SK-N-SH (cell line): ENCODE results near the gene AKT1S1.

ENCODE experiments used
- EZH2phosphoT487 ChIP-seq: fragments of 200-600 bp; sonication (generic); IDR thresholded peaks from 2 replicates; pipeline ENCODE4 v1.6.1; 2017; ENCODE audit warnings: low read depth, mixed run types, mild to moderate bottlenecking, antibody characterized with exemption, moderate library complexity, borderline replicate concordance
- JUND ChIP-seq: IDR thresholded peaks from 2 replicates; pipeline ENCODE4 v1.4.0; 2012
- POLR2AphosphoS5 ChIP-seq: IDR thresholded peaks from 2 replicates; pipeline ENCODE4 v1.6.1; 2012; ENCODE audit warnings: low read depth, low read length
- RAD21 ChIP-seq: IDR thresholded peaks from 2 replicates; pipeline ENCODE4 v1.6.1; 2012; ENCODE audit warnings: mild to moderate bottlenecking, low read length
- RFX5 ChIP-seq: IDR thresholded peaks from 2 replicates; pipeline ENCODE4 v1.6.1; 2012; ENCODE audit warnings: mild to moderate bottlenecking, improper control_type of control experiment, low read length
- SIN3A ChIP-seq: IDR thresholded peaks from 2 replicates; pipeline ENCODE4 v1.6.1; 2012; ENCODE audit warnings: low read depth, mild to moderate bottlenecking, low read length, moderate library complexity, borderline replicate concordance
- SMC3 ChIP-seq: IDR thresholded peaks from 2 replicates; pipeline ENCODE4 v1.6.1; 2012; ENCODE audit warnings: low read depth, low read length, improper control_type of control experiment
- TAF1 ChIP-seq: IDR thresholded peaks from 2 replicates; pipeline ENCODE4 v1.6.1; 2012; ENCODE audit warnings: low read depth, mild to moderate bottlenecking, low read length, moderate library complexity, borderline replicate concordance
- YY1 ChIP-seq: IDR thresholded peaks from 2 replicates; pipeline ENCODE4 v1.4.0; 2012; ENCODE audit warnings: low read depth, mild to moderate bottlenecking
- TF ChIP-seq, protein P1 (sequence below): fragments of 200-600 bp; sonication (generic); IDR thresholded peaks from 2 replicates; pipeline ENCODE4 v1.6.1; 2017; ENCODE audit warnings: antibody characterized with exemption, mild to moderate bottlenecking, moderate library complexity
- TF ChIP-seq, protein P2 (sequence below): IDR thresholded peaks from 2 replicates; pipeline ENCODE4; 2012
- TF ChIP-seq, protein P3 (sequence below): IDR thresholded peaks from 2 replicates; pipeline ENCODE4 v1.4.0; 2012; ENCODE audit warnings: low read depth, borderline replicate concordance

DNA sequence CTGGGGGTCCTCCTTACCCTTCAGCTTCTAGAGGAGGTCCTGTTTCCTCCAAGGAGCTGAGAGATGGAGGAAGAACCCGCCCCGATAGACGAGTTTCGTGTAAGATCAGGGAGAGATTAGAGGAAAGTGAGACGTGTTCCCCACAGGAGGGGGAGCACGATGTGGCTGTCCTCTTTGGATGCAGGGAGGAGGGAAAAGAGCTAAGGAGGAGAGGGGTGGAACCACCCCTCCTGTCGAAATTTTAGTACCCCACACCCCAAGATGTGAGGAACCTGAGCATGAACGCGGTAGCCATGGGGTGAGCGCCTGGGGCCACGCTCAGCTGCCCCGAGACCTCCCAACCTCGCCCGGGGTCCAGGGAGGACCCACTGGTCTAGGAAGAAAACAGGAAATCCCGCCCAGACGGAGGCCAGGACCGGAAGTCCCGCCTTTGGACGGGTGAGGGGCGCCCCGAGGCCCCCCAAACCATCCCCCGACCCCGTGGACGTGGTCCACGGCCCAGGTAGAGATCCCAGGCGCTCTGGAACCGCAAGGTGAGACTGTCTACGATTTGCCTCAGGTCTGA lies 1.2 kb downstream of the AKT1S1 start:
- TF ChIP-seq, protein P1, sequence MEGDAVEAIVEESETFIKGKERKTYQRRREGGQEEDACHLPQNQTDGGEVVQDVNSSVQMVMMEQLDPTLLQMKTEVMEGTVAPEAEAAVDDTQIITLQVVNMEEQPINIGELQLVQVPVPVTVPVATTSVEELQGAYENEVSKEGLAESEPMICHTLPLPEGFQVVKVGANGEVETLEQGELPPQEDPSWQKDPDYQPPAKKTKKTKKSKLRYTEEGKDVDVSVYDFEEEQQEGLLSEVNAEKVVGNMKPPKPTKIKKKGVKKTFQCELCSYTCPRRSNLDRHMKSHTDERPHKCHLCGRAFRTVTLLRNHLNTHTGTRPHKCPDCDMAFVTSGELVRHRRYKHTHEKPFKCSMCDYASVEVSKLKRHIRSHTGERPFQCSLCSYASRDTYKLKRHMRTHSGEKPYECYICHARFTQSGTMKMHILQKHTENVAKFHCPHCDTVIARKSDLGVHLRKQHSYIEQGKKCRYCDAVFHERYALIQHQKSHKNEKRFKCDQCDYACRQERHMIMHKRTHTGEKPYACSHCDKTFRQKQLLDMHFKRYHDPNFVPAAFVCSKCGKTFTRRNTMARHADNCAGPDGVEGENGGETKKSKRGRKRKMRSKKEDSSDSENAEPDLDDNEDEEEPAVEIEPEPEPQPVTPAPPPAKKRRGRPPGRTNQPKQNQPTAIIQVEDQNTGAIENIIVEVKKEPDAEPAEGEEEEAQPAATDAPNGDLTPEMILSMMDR: no peak
- TF ChIP-seq, protein P2, sequence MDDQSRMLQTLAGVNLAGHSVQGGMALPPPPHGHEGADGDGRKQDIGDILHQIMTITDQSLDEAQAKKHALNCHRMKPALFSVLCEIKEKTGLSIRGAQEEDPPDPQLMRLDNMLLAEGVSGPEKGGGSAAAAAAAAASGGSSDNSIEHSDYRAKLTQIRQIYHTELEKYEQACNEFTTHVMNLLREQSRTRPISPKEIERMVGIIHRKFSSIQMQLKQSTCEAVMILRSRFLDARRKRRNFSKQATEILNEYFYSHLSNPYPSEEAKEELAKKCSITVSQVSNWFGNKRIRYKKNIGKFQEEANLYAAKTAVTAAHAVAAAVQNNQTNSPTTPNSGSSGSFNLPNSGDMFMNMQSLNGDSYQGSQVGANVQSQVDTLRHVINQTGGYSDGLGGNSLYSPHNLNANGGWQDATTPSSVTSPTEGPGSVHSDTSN: no peak
- no peak for TF ChIP-seq RFX5
- peak; percentile 84 for TF ChIP-seq POLR2AphosphoS5
- TF ChIP-seq EZH2phosphoT487: no peak
- TF ChIP-seq, protein P3, sequence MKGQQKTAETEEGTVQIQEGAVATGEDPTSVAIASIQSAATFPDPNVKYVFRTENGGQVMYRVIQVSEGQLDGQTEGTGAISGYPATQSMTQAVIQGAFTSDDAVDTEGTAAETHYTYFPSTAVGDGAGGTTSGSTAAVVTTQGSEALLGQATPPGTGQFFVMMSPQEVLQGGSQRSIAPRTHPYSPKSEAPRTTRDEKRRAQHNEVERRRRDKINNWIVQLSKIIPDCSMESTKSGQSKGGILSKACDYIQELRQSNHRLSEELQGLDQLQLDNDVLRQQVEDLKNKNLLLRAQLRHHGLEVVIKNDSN: no peak
- TF ChIP-seq RAD21: no peak
- TF ChIP-seq JUND: no peak
- TF ChIP-seq TAF1: no peak
- no peak for TF ChIP-seq SIN3A
- no peak for TF ChIP-seq YY1
- no peak for TF ChIP-seq SMC3
